Spleen (tissue), 11 donors: Measurements from ENCODE around the gene LCE1B. TPM values are rescaled to one million over a fixed set of nuclear protein-coding genes. Genes with fewer than 3 reads are reported as not detected.

Source experiments
- DNase-seq: peaks from one replicate; pipeline ENCODE4 v3.0.0-alpha.2; 2020
- H3K27ac ChIP-seq, 8 donors: fragments of 200-600 bp; sonication (generic) in 7 of 8; 1 replicate in 4 of 8; 2 replicates in 4 of 8; pipeline versions ENCODE4 v1.5.0 to v1.8.0; 2016 to 2021; ENCODE audit warnings: inconsistent platforms in 4 of 8, mild to moderate bottlenecking in 4 of 8, moderate library complexity in 1 of 8
- H3K27me3 ChIP-seq, 7 donors: fragments of 200-600 bp; sonication (generic) in 6 of 7; replicated peaks in 1 of 7; 1 replicate in 4 of 7; 2 replicates in 3 of 7; pipeline versions ENCODE4 v1.5.0 to v1.8.0; 2016 to 2021; ENCODE audit warnings: inconsistent platforms in 3 of 7, mild to moderate bottlenecking in 1 of 7
- H3K36me3 ChIP-seq, 6 donors: fragments of 200-600 bp; sonication (generic) in 5 of 6; 1 replicate in 4 of 6; 2 replicates in 2 of 6; pipeline versions ENCODE4 v1.5.0 to v1.8.0; 2016 to 2021; ENCODE audit warnings: inconsistent platforms in 2 of 6
- H3K4me1 ChIP-seq, 6 donors: fragments of 200-600 bp; sonication (generic) in 5 of 6; 1 replicate in 3 of 6; 2 replicates in 3 of 6; pipeline versions ENCODE4 v1.5.0 to v1.8.0; 2016 to 2021; ENCODE audit warnings: inconsistent platforms in 3 of 6
- H3K4me3 ChIP-seq, 8 donors: fragments of 200-600 bp; sonication (generic) in 7 of 8; 1 replicate in 4 of 8; 2 replicates in 4 of 8; pipeline versions ENCODE4 v1.5.0 to v1.8.0; 2016 to 2021; ENCODE audit warnings: inconsistent platforms in 4 of 8, mild to moderate bottlenecking in 4 of 8, moderate library complexity in 2 of 8
- H3K9me3 ChIP-seq, 8 donors: fragments of 200-600 bp; sonication (generic) in 7 of 8; 1 replicate in 4 of 8; 2 replicates in 4 of 8; pipeline versions ENCODE4 v1.5.0 to v1.8.0; 2016 to 2021; ENCODE audit warnings: inconsistent platforms in 4 of 8
- POLR2A ChIP-seq, 3 donors: fragments of 450-650 bp; IDR thresholded peaks; one replicate each; pipeline ENCODE4 v1.5.1; 2017; ENCODE audit warnings: antibody characterized with exemption in 3 of 3, mild to moderate bottlenecking in 1 of 3
- POLR2AphosphoS5 ChIP-seq, 3 donors: sonication (generic); formaldehyde crosslinking; IDR thresholded peaks; one replicate each; pipeline ENCODE4 v1.5.1; 2017; ENCODE audit warnings: antibody characterized with exemption in 3 of 3
- WGBS, 5 donors: extraction: QIAGEN DNeasy Blood & Tissue Kit in 3 of 5; methylation state at CpG; one replicate each; pipeline versions ENCODE4 v1.1.5 to v1.1.7; 2013 to 2018; 5-methylcytosine and 5-hydroxymethylcytosine counted together
- intact Hi-C: fragments of 100-400 bp; cut with DNase I; formaldehyde crosslinking; loops from one replicate; pipeline ENCODE4 v1.15.0; 2023; ENCODE audit warnings: low total_unique reads
- polyA plus RNA-seq, 3 donors: library from polyadenylated mRNA; stranded (reverse); fragments of 200-250 nt; gene quantifications; one replicate each; pipeline ENCODE4 v1.2.1, GENCODE V29; 2013
- total RNA-seq, 7 donors: library from RNA; depleted of rRNA in 3 of 7; stranded (reverse); fragments of >200 nt in 3 of 7; fragmentation: NEBNext Ultra II Directional in 4 of 7; extraction: Animal tissue kit (Norgen Biotek cat#: 25700) in 4 of 7; gene quantifications; one replicate each; pipeline versions ENCODE4 v1.1.0 to v1.2.1, GENCODE V29; 2016 to 2021
- TF ChIP-seq, protein P1 (sequence below), 11 experiments: fragments of 200-600 bp in 7 of 11; fragments of 450-650 bp in 4 of 11; sonication (generic) in 4 of 11; IDR thresholded peaks in 8 of 11; conservative IDR thresholded peaks in 3 of 11; 1 replicate in 7 of 11; 2 replicates in 4 of 11; pipeline versions ENCODE4 v1.4.0 to v1.8.0; 2016 to 2021; ENCODE audit warnings: antibody characterized with exemption in 11 of 11, inconsistent platforms in 4 of 11, mild to moderate bottlenecking in 1 of 11
- donor health status: healthy with polysubstance abuse.
- donor health status: DM: no; HTN: no; CAD: no; lungs with moderate emphysema.
- donor health status: DM: no; HTN: no; CAD: no.
- donor health status: Bipolar disorder and iron deficiency.
- donor health status: healthy.
- donor health status: DM: no; HTN: no; CAD: no.
- donor health status: DM: yes; HTN: yes; CAD: no.

The LCE1B gene
- total and polyA plus RNA-seq, 10 donors, result not detected

DNA sequence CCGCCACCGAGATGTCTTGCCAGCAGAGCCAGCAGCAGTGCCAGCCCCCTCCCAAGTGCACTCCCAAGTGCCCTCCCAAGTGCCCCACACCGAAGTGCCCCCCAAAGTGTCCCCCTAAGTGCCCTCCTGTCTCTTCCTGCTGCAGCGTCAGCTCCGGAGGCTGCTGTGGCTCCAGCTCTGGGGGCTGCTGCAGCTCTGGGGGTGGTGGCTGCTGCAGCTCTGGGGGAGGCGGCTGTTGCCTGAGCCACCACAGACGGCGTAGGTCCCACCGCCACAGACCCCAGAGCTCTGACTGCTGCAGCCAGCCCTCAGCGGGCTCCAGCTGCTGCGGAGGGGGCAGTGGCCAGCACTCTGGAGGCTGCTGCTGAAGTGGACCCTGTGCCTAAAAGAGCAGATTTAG, 35.4 kb upstream of the LCE1B start:
- H3K4me3 ChIP-seq, result no peak overlapping the region
- H3K27ac ChIP-seq, result no peak overlapping the region
- intact Hi-C loops, result no loop called here
- H3K27me3 ChIP-seq, result peaks cover 0 to 22% (median 0%) of the 10 kb centered on the region in 7 donors
- TF ChIP-seq POLR2A (IDR thresholded peaks at IDR 0.05), result no peak
- TF ChIP-seq, protein P1, sequence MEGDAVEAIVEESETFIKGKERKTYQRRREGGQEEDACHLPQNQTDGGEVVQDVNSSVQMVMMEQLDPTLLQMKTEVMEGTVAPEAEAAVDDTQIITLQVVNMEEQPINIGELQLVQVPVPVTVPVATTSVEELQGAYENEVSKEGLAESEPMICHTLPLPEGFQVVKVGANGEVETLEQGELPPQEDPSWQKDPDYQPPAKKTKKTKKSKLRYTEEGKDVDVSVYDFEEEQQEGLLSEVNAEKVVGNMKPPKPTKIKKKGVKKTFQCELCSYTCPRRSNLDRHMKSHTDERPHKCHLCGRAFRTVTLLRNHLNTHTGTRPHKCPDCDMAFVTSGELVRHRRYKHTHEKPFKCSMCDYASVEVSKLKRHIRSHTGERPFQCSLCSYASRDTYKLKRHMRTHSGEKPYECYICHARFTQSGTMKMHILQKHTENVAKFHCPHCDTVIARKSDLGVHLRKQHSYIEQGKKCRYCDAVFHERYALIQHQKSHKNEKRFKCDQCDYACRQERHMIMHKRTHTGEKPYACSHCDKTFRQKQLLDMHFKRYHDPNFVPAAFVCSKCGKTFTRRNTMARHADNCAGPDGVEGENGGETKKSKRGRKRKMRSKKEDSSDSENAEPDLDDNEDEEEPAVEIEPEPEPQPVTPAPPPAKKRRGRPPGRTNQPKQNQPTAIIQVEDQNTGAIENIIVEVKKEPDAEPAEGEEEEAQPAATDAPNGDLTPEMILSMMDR (IDR thresholded peaks at IDR 0.05 in 8 of 11, conservative IDR thresholded peaks at IDR 0.05 in 3 of 11), result no peak
- no peak for TF ChIP-seq POLR2AphosphoS5 (IDR thresholded peaks at IDR 0.05)
- H3K36me3 ChIP-seq, result no peaks in the 10 kb centered on the region
- no peak for DNase-seq
- WGBS, 5 donors, result 76 to 87% (median 79%) methylated on average over 8 to 11 of the region's 11 CpGs
- no peaks in the 10 kb centered on the region for H3K4me1 ChIP-seq
- no peaks in the 10 kb centered on the region for H3K9me3 ChIP-seq

DNA sequence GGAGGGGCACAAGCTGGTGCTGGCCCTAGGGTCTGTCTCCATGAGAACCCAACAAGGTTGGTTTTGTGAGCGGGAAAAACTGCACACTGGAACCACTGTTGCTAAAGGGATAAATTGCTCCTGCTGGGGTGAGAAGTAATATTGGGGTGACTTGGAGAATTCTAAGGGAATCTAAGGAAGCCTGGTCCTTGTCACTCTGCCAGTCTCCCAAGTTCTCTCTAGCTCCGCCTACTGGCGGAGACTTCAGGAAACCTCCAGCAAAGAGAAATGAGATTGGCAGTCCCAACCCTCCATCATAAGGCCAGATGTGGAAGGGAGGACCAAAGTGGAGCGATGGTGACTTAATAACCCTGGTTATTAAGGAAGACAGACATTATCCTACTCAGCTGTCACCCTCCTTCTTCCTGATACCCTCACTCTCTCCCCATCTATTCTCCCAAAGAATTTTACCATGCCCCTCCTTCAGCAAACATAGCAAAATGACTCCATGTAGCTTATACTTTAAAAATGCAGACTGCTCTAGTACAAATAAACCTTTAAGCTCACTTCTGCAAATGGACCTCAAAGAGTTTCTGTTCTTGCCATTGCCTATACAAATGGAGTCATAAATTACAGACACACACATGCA, 34.1 kb upstream of the LCE1B start:
- Histone ChIP-seq H3K4me1 (no peaks in the 10 kb centered on the region), H3K27me3 (peaks cover 0 to 28% (median 0%) of the 10 kb centered on the region in 7 donors), H3K9me3 (no peaks in the 10 kb centered on the region), H3K36me3 (no peaks in the 10 kb centered on the region), H3K4me3 (no peak overlapping the region), H3K27ac (no peak overlapping the region)
- TF ChIP-seq POLR2AphosphoS5 (IDR thresholded peaks at IDR 0.05) (no peak), POLR2A (IDR thresholded peaks at IDR 0.05) (no peak)
- TF ChIP-seq, protein P1 (IDR thresholded peaks at IDR 0.05 in 8 of 11, conservative IDR thresholded peaks at IDR 0.05 in 3 of 11), result no peak
- DNase-seq, result no peak
- intact Hi-C loops, result no loop called here
- WGBS, 5 donors, result 54 to 71% (median 59%) methylated on average over 4 of the region's 4 CpGs

DNA sequence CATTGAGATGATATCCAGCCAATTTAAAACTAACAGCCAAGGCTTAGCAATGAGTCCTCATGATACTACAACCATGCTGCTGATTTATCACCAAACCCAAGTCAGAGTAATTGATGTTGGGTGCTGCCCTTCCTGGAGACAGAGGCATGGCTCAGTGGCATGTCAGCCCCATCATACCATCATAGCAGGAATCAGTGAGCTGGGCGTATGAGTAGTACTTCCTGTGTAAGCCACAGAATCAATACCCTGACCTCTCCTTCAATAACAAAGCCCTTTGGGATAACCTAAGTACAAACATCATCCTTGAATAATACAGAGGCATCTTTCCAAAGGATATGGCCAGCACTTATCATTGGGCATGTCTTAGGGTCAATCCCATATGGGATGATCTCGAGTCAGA, 28.7 kb upstream of the LCE1B start:
- Histone ChIP-seq H3K4me1 (no peaks in the 10 kb centered on the region), H3K36me3 (no peaks in the 10 kb centered on the region), H3K27me3 (peaks cover 0 to 40% (median 0%) of the 10 kb centered on the region in 7 donors), H3K27ac (no peak overlapping the region), H3K4me3 (no peak overlapping the region), H3K9me3 (no peaks in the 10 kb centered on the region)
- TF ChIP-seq, protein P1 (IDR thresholded peaks at IDR 0.05 in 8 of 11, conservative IDR thresholded peaks at IDR 0.05 in 3 of 11), result no peak
- TF ChIP-seq POLR2AphosphoS5 (IDR thresholded peaks at IDR 0.05), result no peak
- no peak for TF ChIP-seq POLR2A (IDR thresholded peaks at IDR 0.05)
- 55 to 75% (median 60%) methylated on average over 2 of the region's 2 CpGs for WGBS, 5 donors
- intact Hi-C loops, result no loop called here
- DNase-seq, result no peak

DNA sequence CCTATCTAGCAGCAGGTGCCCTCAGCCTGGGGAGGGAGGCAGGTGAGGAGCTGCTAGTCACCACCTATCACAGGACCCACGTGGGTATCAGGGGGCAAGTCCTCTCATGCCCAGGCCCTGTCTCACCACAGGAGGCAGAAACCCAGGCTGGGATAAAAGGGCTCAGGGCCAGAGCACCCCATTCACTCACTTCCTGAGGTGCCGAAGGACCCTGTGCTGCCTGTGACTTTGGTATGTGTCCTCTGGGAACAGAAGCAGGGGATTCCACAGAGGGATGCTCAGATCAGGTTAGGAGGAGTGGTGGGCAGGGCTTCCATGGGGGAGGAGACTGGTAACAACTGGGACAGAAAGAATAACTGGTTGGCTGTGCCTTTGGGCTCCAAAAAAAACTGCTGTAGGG, 25.7 kb upstream of the LCE1B start, which contains the start of gene LCE1E:
Gene LCE1E (plus strand): TSS at position 181 of the 400 bp plus-strand sequence. CDS start 1,043 bp downstream, outside the sequence.
- whole genome bisulfite sequencing, 5 donors, result 25 to 50% (median 40%) methylated on average over 2 of the region's 2 CpGs
- Histone ChIP-seq H3K4me1 (no peaks in the 10 kb centered on the region), H3K4me3 (no peak within 1 kb of the TSS), H3K27ac (no peak within 1 kb of the TSS), H3K9me3 (no peaks in the 10 kb centered on the region), H3K27me3 (peaks cover 0 to 40% (median 0%) of the 10 kb centered on the region in 7 donors), H3K36me3 (no peaks in the 10 kb centered on the region)
- TF ChIP-seq, protein P1 (IDR thresholded peaks at IDR 0.05 in 8 of 11, conservative IDR thresholded peaks at IDR 0.05 in 3 of 11), result no peak
- TF ChIP-seq POLR2AphosphoS5 (IDR thresholded peaks at IDR 0.05), result no peak
- no peak for TF ChIP-seq POLR2A (IDR thresholded peaks at IDR 0.05)
- no peak for DNase-seq
- intact Hi-C loops, result no loop called here
